Ovary (tissue), 9 donors: ENCODE results near the gene IFITM2. TPM values are rescaled to one million over a fixed set of nuclear protein-coding genes. Genes with fewer than 3 reads are reported as not detected.

Experiments
- DNase-seq, 5 donors: peaks; one replicate each; pipeline ENCODE4 v3.0.0-alpha.2; 2019 to 2020
- H3K27ac ChIP-seq, 2 donors: fragments of 200-600 bp; one replicate each; pipeline versions ENCODE4 v1.5.1 to v1.8.0; 2019 to 2022
- H3K27me3 ChIP-seq: fragments of 200-600 bp; one replicate; pipeline ENCODE4 v1.8.0; 2022
- H3K36me3 ChIP-seq: fragments of 200-600 bp; sonication (generic); one replicate; pipeline ENCODE4 v1.5.1; 2019
- H3K4me1 ChIP-seq: one replicate; pipeline ENCODE4 v1.8.1; 2013; ENCODE audit warnings: mild to moderate bottlenecking, moderate library complexity; ENCODE audit not compliant: insufficient read depth
- H3K4me3 ChIP-seq: fragments of 200-600 bp; sonication (generic); one replicate; pipeline ENCODE4 v1.5.1; 2017
- H3K9me3 ChIP-seq, 2 donors: fragments of 200-600 bp in 1 of 2; sonication (generic) in 1 of 2; one replicate each; pipeline versions ENCODE4 v1.5.1 to v1.8.1; 2013 to 2019; ENCODE audit warnings: mild to moderate bottlenecking in 1 of 2, moderate library complexity in 1 of 2
- CTCF ChIP-seq, 3 donors: fragments of 450-650 bp in 2 of 3; fragments of 200-600 bp in 1 of 3; IDR thresholded peaks; one replicate each; pipeline versions ENCODE4 v1.5.1 to v1.8.0; 2016 to 2022; ENCODE audit warnings: antibody characterized with exemption in 3 of 3, mild to moderate bottlenecking in 1 of 3
- EP300 ChIP-seq: sonication (generic); formaldehyde crosslinking; IDR thresholded peaks from one replicate; pipeline ENCODE4 v1.6.1; 2017; ENCODE audit warnings: antibody characterized with exemption
- POLR2A ChIP-seq: fragments of 450-650 bp; IDR thresholded peaks from one replicate; pipeline ENCODE4 v1.6.1; 2017; ENCODE audit warnings: antibody characterized with exemption, mild to moderate bottlenecking, moderate library complexity
- WGBS, 3 donors: extraction: QIAGEN DNeasy Blood & Tissue Kit in 1 of 3; methylation state at CpG; one replicate each; pipeline versions ENCODE4 v1.1.5 to v1.1.7; 2013 to 2017; 5-methylcytosine and 5-hydroxymethylcytosine counted together
- intact Hi-C, 4 donors: fragments of 100-400 bp; cut with DNase I; formaldehyde crosslinking; loops; one replicate each; pipeline versions ENCODE4 v1.11.0 to v1.15.1; 2022 to 2023
- polyA plus RNA-seq, 2 donors: library from polyadenylated mRNA; stranded (reverse); fragments of 200-250 nt in 1 of 2; fragments of 350-450 nt in 1 of 2; fragmentation: Illumina TruSeq in 1 of 2; extraction: RNeasy Lipid Tissue Mini Kit (QIAGEN cat#74804) in 1 of 2; gene quantifications; one replicate each; pipeline ENCODE4 v1.2.3, GENCODE V29; 2013 to 2014
- total RNA-seq, 7 donors: library from RNA; depleted of rRNA in 2 of 7; stranded (reverse); fragments of >200 nt in 2 of 7; fragmentation: NEBNext Ultra II Directional in 3 of 7; extraction: Animal tissue kit (Norgen Biotek cat#: 25700) in 3 of 7; gene quantifications; one replicate each; pipeline versions ENCODE4 v1.1.0 to v1.2.4, GENCODE V29; 2016 to 2023
- donor health status: DM: no; HTN: no; CAD: no; lungs with moderate emphysema.
- donor health status: DM: no; HTN: no; CAD: no.
- donor health status: Bipolar disorder and iron deficiency.
- donor health status: DM: yes; HTN: yes; CAD: no.
- donor health status: DM: no; HTN: no; CAD: no.
- donor health status: DM: yes; HTN: yes; CAD: no.

The IFITM2 gene
- total and polyA plus RNA-seq, 9 donors, result 207 to 1,149 (median 546) TPM

GRCh38 chr11:272195-272930 is 35.3 kb upstream of the IFITM2 start:
- no peak for DNase-seq
- Histone ChIP-seq H3K36me3 (no peaks in the 10 kb centered on the region), H3K4me1 (no peaks in the 10 kb centered on the region), H3K27ac (no peak overlapping the region), H3K9me3 (no peaks in the 10 kb centered on the region), H3K4me3 (no peak overlapping the region), H3K27me3 (no peaks in the 10 kb centered on the region)
- WGBS, 3 donors, result 81 to 86% (median 85%) methylated on average over 22 of the region's 22 CpGs
- intact Hi-C loops, result no loop called here
- no peak for TF ChIP-seq POLR2A
- no peak for TF ChIP-seq EP300

GRCh38 chr11:272931-273198 is 34.8 kb upstream of the IFITM2 start:
- no peaks in the 10 kb centered on the region for H3K36me3 ChIP-seq
- no peak overlapping the region for H3K27ac ChIP-seq
- TF ChIP-seq CTCF (IDR thresholded peaks at IDR 0.05) (no peak), EP300 (no peak), POLR2A (no peak)
- DNase-seq, result no peak
- H3K27me3 ChIP-seq, result no peaks in the 10 kb centered on the region
- no peak overlapping the region for H3K4me3 ChIP-seq
- H3K9me3 ChIP-seq, result no peaks in the 10 kb centered on the region
- 78 to 87% (median 86%) methylated on average over 6 of the region's 6 CpGs for WGBS, 3 donors
- intact Hi-C loops, result no loop called here
- H3K4me1 ChIP-seq, result no peaks in the 10 kb centered on the region

GRCh38 chr11:276219-276618 is 31.4 kb upstream of the IFITM2 start:
- intact Hi-C loops, result no loop called here
- Histone ChIP-seq H3K4me3 (no peak overlapping the region), H3K9me3 (no peaks in the 10 kb centered on the region), H3K27ac (no peak overlapping the region), H3K36me3 (no peaks in the 10 kb centered on the region), H3K4me1 (peaks cover 3% of the 10 kb centered on the region), H3K27me3 (peaks cover 5% of the 10 kb centered on the region)
- no peak for DNase-seq
- no peak for TF ChIP-seq EP300
- no peak for TF ChIP-seq CTCF (IDR thresholded peaks at IDR 0.05)
- TF ChIP-seq POLR2A, result no peak

- TF ChIP-seq POLR2A, result no peak
- intact Hi-C loops, result no loop called here
- Histone ChIP-seq H3K27me3 (peaks cover 5% of the 10 kb centered on the region), H3K9me3 (no peaks in the 10 kb centered on the region), H3K27ac (no peak within 1 kb of the TSS), H3K36me3 (no peaks in the 10 kb centered on the region), H3K4me3 (no peak within 1 kb of the TSS), H3K4me1 (peaks cover 3% of the 10 kb centered on the region)
- WGBS, 3 donors, result 71 to 73% (median 72%) methylated on average over 21 of the region's 21 CpGs
- peak in 1 of 5 donors; percentile 29 for DNase-seq
Measured at GRCh38 chr11:278001-278951, 29.3 kb upstream of the IFITM2 start, which contains the start of gene NLRP6. Gene NLRP6 (plus strand): TSS chr11:278407. CDS start chr11:278570, 163 bp downstream.

GRCh38 chr11:279040-279965 is 28.3 kb upstream of the IFITM2 start:
- H3K4me3 ChIP-seq, result no peak overlapping the region
- intact Hi-C loops, result no loop called here
- peaks cover 5% of the 10 kb centered on the region for H3K27me3 ChIP-seq
- peaks cover 3% of the 10 kb centered on the region for H3K4me1 ChIP-seq
- no peaks in the 10 kb centered on the region for H3K9me3 ChIP-seq
- H3K27ac ChIP-seq, result no peak overlapping the region
- H3K36me3 ChIP-seq, result no peaks in the 10 kb centered on the region
- DNase-seq, result peak in 1 of 5 donors; percentile 35
- 8 to 16% (median 9%) methylated on average over 53 to 97 of the region's 97 CpGs for WGBS, 3 donors
- TF ChIP-seq CTCF (IDR thresholded peaks at IDR 0.05), result no peak
- no peak for TF ChIP-seq POLR2A
- TF ChIP-seq EP300, result no peak
